Stimulated activated CD4-positive, alpha-beta T cell treated with anti-CD3 and anti-CD28 coated beads, TNF-alpha, amount 100 ng/mL, for 48 hours (primary cell): ENCODE measurements around the gene SMCR8.
"Not testable (repeated sequence)": the region's sequence is repeated elsewhere in the genome, so short reads cannot be mapped to it uniquely, and the experiment has no call there.

Experiments used
- DNase-seq, 3 donors: peaks; one replicate each; pipeline ENCODE4 v3.0.0-alpha.2; 2020; ENCODE audit warnings: low read depth in 3 of 3

The SMCR8 gene

DNA sequence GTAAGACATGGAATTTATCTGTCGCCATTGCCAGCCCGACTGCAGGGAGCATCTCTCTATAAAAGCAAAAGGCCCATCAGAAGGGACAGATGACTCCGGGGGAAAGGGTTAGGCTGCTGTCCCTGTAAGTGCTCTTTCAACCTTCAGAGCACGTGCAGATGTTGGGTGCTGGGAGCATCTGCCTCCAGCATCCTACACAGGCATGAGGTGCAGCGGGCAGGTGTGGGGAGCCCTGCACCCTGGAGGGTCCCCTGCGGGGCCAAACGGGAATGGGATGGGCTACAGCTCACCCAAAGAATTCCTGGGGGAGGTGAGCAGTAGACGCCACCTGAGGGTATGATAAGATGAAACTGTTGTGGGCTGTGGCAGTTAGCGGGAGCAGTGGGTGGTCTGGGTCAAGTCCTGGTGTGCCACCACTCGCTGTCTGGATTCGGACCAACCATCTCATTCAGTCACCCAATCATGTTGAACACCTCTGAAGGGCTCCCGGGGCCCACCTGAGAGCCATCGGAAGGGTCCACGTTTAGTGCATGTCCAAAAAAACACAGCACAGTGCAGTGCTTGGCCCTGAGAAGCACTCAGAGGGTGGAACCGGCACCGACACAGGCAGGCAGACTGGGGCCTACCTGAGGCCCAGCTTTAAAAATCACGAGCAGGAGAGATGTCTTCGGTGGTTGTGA, 3.8 kb downstream of the SMCR8 start:
- no peak for DNase-seq

DNA sequence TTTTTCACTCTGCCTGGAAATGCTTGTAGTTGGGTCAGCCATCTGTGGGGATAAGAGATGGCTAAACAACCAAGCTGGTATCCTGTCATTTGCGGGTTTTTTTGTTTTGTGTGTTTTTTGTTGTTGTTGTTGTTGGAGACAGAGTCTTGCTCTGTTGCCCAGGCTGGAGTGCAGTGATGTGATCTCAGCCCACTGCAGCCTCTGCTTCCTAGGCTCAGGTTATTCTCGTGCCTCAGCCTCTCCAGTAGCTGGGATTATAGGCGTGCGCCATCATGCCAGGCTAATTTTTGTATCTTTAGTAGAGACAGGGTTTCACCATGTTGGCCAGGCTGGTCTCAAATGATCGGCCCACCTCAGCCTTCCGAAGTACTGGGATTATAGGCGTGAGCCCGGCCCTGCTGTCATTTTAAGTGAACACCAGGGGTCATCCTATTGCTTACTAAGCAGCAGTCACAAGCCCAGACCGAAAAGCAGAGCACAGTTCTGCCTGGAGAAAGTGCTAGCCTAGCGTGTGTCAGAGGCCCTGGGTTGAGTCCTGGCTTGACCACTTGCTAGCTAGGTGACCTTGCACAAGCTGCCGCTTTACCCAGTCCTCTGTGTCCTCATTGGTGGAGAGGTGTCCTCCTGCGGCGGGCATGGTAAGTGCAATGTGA, 4.6 kb downstream of the SMCR8 start:
- DNase-seq = no peak

DNA sequence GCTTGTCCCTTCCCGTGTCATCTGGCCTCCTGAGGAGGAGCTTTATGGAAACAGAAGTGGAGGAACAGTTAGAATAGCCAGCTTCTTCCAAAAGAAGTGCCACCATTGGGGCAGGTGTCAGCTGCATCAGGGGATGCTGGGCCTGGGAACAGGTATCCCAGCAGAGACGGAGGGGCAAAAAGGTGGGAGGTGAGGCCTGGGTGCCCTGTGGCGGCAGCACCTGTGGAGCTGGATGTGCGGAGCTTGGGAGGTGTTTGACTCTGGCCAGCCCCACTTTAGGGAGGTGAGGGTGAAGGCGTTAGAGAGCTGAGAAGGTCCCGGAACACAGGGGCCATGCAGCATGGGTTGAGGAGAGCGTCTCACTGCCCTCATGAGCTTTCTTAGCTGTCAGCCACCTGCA, 5.2 kb downstream of the SMCR8 start:
- DNase-seq = no peak

DNA sequence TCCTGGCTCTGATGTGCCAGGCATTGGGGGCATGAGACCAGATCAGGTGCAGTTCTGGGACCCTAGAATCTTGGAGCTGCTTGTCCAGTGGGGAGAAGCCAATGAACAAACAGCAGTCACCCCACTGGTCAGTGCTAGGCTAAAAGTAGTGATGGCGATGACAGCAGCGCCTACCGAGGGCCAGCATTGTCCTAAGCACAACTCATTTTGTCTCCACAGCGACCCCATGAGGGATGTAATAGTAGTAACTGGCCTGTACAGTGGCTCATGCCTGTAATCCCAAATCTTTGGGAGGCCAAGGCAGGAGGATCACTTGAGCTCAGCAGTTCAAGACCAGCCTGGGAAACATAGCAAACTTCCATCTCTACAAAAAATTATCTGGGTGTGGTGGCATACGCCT, 6.2 kb downstream of the SMCR8 start:
- no peak for DNase-seq

DNA sequence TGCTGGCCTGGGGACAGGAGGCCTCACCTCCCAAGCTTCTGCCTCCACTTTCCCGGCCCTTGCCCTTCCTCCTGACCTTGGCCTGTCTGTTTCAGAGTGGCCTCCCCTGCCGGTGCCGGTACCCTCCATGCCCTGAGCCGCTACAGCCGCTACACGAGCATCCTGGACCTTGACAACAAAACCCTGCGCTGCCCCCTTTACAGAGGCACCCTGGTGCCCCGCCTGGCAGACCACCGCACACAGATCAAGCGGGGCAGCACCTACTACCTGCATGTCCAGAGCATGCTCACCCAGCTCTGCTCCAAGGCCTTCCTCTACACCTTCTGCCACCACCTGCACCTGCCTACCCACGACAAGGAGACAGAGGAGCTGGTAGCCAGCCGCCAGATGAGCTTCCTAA, 7.4 kb downstream of the SMCR8 start:
- DNase-seq = no peak

DNA sequence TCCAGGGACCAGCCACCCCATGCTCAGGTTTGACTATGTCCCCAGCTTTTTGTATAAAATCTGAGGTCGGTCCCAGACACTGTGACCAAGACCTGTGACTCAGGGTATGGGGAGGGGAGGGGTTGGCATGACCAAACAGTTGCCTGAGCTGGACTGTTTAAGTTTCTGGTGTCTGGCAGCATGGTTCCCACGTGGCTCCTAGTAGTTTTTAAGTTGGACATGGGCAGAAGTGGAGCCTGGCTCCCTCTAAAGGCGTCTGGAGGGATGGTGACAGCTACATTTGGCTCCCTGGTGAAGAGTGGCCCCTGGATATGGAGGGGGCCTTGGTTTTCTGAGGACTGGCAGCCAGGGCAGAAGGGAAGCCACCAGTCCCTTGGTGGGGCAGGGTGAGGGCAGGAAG, 7.9 kb downstream of the SMCR8 start:
- DNase-seq = no peak

DNA sequence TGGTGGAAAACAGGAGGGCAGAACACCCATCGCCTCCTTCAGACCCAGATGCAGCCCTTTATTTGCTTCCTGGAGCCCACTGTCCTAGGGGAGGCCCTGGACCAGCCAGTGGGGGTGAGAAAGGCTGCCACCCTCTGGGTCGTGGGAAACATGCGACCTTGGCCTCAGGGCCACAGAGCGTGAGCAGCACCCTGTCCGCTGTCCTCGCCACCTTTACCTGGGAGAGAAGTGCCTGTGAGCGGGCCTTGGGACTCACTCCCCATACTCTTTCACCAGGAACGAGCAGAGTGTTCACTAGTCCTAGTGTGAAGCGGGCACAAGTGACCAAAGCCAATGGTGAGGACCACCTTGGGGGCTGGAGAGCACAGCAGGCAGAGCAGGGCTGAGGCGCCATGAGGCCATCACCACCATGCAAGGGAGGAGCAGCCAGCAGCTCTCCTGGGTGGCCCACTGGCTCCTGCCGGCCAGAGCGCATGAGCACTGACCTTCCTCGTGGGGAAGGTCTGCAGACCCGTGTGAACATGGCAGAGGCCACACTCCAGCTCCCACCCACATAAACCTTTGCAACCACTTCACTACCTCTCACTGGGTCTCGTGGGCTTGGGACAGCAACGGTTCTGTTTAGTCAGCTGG, 8.5 kb downstream of the SMCR8 start:
- no peak for DNase-seq

DNA sequence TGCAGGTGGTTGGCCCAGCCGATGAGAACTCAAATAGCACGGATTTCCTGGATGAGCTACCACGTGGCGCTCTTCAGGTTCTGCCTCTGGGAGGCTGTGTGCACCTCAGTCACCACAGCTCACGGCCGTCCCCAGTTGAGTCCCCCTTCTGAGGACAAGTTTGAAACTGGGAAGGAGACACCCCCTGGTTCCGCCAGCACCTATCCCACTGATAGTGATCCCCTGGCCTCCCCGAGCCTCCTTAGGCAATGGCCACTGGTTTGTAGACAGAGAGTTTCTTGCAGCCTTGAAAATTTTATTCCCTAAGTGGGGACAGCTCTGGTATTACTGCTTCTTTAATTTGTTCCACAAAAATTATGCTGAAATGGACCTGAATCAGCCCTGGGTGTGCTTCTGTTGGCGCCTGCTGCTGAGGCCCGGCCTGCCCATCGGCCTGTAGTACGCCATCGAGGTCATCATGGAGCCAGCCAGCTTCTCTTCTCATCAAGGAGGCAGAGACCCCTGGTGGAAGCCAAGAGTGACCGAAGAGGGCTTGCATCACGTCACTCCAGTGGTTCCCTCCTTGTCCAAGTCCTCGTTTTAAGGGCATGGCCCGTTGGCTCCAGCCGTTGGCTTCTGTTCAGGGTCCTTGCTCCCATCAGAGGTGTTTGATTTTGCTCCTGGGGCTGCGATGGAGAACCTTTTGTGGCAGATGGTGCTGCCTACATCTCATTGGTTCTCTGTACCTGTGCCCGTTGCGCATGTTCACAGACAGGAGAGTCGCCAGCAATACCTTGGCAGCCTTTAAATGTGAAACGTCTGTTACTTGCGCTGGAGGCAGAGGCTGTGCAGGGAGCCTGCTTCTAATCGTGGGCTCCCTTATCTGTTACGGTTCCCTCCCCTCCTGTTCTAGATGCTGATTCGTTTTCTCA, 9.3 kb downstream of the SMCR8 start:
- no peak for DNase-seq

DNA sequence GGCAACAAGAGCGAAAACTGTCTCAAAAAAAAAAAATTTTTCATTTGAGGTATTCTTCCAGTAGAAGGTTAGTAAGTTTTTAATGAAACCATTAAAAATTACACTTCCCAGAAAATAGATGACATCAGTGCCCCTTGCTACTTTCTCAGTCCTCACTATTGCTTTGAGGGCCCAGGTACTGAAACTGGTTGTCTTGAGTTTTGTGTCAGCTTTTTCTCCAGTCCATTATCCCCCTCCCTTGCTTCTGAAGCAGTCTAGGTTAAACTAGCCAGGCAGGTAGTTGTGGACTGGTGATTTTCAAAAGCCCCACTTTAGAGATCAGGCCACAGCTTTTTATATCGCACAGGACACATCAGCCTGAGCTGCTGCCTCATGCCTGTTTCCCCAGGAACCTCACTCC, 10.9 kb downstream of the SMCR8 start:
- no peak for DNase-seq

DNA sequence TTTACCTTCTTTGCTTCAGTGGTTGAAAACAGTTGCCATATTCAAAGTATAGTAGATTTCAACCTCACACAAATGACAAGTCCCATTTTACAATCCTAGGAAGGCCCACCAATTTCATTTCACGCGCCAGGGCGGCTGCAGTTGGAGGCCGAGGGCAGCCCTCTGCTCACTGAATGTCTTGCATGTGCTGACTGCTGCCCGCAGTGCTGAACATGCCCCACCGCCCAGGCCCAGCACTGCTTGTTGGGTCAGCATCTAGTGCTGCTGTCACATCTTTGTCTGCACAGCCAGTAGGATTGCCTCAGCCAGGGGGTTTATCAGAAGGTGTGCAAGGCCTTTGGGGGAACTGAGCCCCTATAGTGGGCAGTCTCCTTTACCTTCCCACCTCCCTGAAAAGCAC, 11.5 kb downstream of the SMCR8 start:
- no peak for DNase-seq

DNA sequence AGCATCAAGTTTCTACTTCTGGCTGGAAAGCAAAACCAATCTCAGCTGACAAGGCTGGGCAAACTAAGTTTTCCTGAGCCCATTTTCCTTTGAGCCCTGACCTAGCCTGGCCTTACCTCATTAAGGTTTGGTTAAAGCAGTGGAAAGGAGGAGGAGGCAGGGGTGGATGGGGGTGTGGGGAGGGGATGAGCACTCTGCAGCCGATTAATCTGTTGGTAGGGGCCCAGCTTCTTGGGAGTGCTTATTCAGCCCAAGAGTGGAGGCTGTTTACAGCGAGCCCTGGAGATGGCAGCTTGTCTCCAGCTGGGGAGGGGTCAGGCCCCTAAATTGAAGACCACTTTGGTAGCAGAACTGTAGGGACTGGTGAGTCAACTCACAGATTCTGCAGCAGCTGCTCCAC, 12.0 kb downstream of the SMCR8 start:
- DNase-seq = no peak

DNA sequence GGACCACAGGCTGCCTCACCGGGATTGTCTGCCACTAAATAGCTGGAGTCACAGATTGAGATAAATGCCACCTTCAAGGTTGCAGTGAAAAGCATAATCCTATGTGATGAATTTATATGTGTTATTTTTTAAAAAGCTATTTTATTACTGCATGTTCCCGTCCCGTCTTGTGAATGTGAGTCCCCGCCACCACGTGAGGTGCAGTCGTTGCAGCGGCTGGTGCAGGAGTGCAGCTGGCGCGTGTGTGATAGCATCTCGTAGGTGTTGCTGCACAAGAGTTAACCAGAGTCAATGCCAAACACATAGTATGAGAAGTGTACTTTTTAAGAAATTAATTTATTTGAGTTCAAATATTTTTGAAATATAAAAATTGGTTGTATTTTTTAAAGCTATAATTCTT, 12.5 kb downstream of the SMCR8 start:
- DNase-seq = no peak

DNA sequence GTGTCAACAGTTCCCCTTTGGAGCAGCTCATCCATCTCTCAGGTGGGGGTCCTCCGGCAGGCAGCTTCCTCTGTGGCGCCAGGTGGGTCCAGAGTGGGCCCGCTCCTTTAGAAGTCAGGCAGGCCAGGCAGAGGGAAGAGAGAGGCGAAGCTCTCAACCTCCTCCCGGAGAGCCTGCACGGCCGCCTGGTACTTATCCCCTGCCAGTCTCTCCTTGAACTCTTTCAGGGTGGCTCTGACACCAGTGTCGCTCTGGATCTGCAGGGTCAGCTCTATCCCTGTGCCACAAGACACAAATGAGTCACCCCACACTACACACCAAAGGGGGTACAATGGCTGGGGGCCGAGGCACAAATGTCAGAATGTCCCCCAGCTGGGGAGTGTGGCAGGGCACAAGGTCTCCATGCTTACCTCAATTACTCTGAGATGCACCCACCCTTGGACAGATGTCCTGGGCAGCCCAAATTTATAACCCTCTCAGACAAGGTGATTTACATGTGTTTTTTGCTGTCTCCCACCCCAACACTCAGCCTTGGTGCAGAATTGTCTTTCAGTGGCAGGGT, 13.6 kb downstream of the SMCR8 start:
- no peak for DNase-seq

DNA sequence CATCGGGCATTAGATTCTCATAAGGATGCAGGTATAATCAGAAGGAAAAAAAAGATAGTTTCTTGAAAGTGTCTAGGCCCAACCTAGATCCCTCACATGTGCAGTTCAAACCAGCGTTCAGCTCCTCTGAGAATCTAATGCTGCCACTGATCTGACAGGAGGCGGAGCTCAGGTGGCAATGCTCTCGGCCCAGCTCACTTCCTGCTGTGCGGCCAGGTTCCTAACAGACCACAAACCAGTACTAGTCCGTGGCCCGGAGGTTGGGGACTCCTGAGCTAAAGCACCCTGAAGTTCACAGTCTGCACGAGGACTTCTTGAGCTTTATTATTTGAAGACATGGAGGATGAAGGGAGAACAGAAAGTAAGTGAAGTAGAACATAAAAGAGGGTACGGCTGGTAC, 16.8 kb downstream of the SMCR8 start:
- DNase-seq = no peak

DNA sequence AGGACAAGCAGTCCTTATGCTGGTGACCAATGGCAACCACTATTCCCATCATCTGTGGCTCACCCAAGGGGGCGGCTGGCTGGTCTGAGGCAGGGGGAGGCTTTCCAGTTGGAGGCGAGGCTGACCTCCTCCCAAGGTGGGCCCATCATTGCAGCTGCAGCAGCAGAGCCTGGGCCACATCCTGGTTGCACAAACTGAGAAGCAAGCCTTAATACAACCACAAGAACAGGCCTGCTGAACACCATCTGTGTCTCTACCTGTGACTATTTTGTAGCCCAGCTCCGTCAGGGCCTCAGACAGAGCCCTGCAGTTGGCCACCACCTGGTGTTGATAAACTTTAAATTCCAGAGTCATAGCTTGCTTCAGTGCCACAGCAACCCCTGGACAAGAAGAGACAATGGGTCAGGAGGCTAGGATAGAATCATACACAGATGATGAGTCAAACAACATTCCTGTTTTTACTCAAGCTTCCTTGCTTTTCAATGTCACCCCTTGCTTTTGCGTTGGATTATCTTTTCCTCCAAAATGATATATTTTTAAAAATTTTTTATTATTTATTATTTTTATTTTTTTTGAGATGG, 17.9 kb downstream of the SMCR8 start:
- DNase-seq = no peak

DNA sequence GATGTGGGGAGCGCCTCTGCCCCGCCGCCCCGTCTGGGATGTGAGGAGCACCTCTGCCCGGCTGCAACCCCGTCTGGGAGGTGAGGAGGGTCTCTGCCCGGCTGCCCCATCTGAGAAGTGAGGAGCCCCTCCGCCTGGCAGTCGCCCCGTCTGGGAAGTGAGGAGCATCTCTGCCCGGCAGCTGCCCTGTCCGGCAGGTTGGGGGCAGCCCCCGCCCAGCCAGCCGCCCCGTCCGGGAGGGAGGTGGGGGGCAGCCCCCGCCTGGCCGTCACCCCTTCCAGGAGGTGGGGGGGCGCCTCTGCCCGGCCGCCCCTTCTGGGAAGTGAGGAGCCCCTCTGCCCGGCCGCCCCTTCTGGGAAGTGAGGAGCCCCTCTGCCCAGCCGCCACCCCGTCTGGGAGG, 23.1 kb downstream of the SMCR8 start:
- not testable (repeated sequence) for DNase-seq

DNA sequence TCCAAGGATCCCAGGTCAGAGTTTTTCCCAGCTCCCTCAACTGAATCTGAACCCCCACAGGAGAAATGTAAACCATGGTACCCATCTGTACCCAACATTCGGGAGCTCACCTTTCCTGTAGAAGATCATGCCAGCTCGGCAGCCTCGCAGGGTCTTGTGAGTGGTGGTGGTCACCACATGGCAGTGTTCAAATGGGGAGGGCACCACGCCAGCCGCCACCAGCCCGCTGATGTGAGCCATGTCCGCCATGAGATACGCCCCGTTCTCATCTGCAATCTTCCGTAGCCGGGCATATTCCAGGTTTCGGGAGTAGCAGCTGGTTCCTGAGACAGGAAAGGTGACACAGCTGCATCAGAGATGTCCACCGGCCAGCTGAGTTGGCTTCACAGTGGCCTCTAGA, 24.8 kb downstream of the SMCR8 start:
- no peak for DNase-seq

DNA sequence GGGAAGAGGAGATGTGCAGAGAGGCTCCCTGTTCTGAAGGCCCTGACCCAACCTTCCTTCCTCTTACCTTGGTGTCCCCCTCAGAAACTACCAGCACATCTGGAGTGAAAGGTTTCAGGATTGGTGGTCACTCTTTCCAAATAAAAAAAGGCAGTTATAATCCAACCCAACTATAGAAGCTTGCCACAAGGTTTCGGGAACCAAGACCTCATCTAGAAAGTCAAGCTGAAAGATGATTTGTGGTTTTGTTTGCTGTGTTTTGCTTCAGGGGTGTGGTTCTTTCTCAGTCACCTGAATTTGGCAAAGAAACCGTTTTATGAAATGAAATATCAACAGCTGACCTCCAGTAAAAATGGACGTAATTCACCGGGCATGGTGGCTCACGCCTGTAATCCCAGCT, 28.9 kb downstream of the SMCR8 start:
- no peak for DNase-seq

DNA sequence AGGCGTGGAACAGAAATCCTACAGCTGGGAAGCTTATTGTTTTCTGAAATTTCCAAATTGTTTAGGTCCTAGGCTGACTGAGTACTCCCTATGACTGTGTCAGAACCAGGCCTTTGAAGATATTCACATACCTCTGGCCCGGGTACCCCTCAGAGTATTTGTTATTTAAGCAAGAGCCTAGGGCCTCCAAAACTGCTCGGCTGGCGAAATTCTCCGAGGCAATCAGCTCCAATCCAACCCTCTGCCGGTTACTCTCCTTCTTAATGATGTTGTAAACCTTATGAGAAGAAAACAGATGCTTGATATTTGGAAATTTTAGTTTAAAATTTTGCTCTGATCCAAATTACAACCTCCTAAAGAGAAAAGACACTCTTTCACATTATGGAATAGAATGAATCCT, 38.4 kb downstream of the SMCR8 start:
- DNase-seq = no peak

DNA sequence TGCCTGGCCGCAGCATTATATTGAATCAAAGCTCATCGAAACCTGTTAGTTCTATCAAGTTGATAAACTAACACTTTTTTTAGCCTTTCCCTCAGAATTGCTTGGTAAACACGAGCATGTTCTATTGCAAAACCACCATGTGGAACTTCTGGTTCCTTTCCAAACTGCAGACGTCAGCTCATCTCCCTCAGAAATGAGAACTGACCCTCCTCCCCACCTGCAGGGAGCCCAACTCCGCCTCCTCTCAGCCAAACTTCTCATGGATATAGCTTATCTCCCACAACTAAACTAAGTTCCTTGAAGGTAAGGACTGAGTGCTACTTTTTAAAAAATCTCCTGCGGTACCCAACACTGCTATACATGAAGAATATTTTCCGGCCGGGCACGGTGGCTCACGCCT, 41.5 kb downstream of the SMCR8 start:
- no peak for DNase-seq

DNA sequence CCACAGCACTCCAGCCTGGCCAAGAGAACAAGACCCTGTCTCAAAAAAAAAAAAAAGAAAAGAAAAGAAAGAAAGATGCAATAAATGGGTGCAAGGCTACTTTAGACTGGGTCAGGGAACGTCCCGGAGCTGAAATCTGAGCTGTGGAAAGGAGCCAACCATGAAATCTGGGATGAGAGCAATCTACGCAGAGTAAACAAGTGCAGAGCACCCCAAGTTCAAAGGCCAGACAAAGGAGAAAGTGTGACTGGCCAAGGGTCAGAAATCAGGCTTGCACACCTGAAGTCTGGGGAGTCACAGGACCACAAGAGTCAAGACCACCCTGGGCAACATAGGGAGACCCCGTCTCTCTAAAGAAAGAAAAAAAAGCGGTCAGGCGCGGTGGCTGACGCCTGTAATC, 45.4 kb downstream of the SMCR8 start:
- no peak for DNase-seq
